Measurements from ENCODE around the gene SORCS2.

Gene SORCS2

DNA sequence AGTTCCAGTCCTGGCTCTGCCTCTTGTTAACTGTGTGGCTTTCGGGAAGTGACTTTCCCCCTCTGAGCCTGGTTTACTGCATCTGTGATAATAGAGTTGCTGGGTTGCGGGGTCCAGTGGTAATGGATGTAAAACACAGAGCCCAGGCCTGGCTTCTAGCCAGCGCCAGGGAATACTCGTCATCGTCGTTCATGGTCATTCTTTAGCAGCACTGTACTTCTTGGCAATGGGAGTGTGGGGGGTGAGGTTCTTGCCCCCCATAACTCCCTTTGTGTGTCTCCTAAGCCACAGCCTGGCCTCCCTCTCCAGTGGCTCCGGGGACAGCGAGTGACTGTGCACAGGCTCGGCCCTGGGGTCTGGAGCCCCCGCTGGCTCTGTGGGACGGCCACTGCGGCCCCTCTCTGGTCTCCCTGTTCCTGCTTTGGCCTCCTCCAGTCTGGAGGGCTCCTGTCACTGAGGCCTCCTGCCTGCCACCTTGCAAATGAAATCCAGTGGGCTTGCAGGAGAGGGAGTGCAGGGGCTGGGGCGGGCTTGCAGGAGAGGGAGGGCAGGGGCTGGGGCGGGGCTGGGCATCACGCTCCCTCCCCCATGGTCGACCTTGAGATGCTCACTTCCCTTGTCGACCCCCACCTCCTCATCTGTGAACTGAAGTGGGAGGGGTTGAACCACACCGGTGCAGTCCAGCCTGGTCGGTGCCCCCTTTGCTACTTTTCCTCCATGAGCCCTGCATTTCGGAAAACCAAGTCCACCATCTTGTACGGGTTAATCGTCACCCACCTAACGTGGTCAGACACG lies 229.2 kb downstream of the SORCS2 start:
- no peak overlapping the region for H3K9ac ChIP-seq (ENCODE audit: low read length)
- H3K36me3 ChIP-seq (ENCODE audit: control insufficient read depth, insufficient read depth, low read length), result no peaks in the 10 kb centered on the region
- H3K9me3 ChIP-seq (ENCODE audit: control insufficient read depth, insufficient read depth, low read depth, low read length), result peaks cover 8% of the 10 kb centered on the region
- H3K4me1 ChIP-seq (ENCODE audit: control insufficient read depth, insufficient read depth, low read length), result peaks cover 4% of the 10 kb centered on the region; the same call in 1 of the 2 replicates
- peaks cover 15% of the 10 kb centered on the region for H3K27me3 ChIP-seq (ENCODE audit: control insufficient read depth, insufficient read depth, low read length)
- H3K27ac ChIP-seq (ENCODE audit: low read depth, low read length), result no peak overlapping the region
- H3K4me3 ChIP-seq (ENCODE audit: low read depth, low read length), result no peak overlapping the region

DNA sequence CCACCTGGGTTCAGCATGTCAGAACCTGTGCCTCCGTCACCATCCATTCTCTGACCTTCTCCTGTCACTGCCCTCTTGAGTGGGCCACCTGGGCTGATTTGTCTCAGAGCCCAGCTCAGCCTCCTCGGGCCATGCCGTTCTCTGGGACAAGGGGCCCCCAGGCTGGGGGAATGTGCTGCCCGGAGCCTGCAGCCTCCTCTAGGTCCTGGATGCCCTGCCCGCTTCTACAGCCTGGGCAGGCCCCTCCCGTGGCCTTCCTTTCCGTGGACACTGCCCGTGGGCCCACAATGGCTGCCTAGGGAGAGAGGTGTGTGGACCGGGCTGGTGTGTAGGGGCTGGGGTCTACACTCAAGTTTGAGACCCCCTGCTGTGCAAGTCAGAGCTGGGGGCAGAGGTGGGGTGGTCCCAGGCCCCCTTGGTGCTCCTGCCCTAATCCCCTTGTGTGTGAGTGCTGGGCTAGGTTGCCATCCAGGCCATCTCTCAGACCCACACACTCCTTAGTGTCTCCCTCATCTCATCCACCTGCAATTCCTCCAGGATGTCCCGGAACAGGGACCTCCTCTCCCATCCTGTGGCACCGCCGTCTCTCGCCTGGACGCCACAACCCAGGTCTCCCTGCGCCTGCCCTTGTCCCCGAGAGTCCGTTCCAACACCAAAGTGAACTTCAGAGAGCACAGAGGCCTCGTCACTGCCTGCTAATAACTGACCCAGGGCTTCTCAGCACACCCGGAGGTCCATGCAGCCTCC lies 230.0 kb downstream of the SORCS2 start:
- Histone ChIP-seq H3K27me3 (ENCODE audit: control insufficient read depth, insufficient read depth, low read length) (peaks cover 9% of the 10 kb centered on the region; the same call in 1 of the 2 replicates), H3K4me3 (ENCODE audit: low read depth, low read length) (no peak overlapping the region), H3K36me3 (ENCODE audit: control insufficient read depth, insufficient read depth, low read length) (no peaks in the 10 kb centered on the region), H3K4me1 (ENCODE audit: control insufficient read depth, insufficient read depth, low read length) (peaks cover 12% of the 10 kb centered on the region), H3K9me3 (ENCODE audit: control insufficient read depth, insufficient read depth, low read depth, low read length) (peaks cover 8% of the 10 kb centered on the region), H3K9ac (ENCODE audit: low read length) (no peak overlapping the region), H3K27ac (ENCODE audit: low read depth, low read length) (no peak overlapping the region)

DNA sequence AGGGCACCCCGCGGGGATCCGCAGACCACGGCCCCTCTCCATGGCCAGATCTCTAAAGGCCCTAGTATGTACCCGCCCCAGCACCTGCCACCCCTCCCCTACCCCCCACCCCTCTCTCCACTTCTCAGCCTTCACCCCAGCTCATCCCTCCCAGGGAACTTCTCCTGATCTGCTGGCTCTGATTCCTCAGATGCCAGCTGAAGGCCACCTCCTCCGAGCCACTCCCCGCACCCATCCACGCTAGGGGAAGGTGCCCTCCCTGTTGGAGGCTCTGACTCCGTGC lies 230.5 kb downstream of the SORCS2 start:
- H3K4me1 ChIP-seq (ENCODE audit: control insufficient read depth, insufficient read depth, low read length), result peaks cover 15% of the 10 kb centered on the region
- H3K27ac ChIP-seq (ENCODE audit: low read depth, low read length), result no peak overlapping the region
- peaks cover 5% of the 10 kb centered on the region; the same call in 1 of the 2 replicates for H3K27me3 ChIP-seq (ENCODE audit: control insufficient read depth, insufficient read depth, low read length)
- no peak overlapping the region for H3K9ac ChIP-seq (ENCODE audit: low read length)
- no peak overlapping the region for H3K4me3 ChIP-seq (ENCODE audit: low read depth, low read length)
- H3K9me3 ChIP-seq (ENCODE audit: control insufficient read depth, insufficient read depth, low read depth, low read length), result peaks cover 8% of the 10 kb centered on the region
- no peaks in the 10 kb centered on the region for H3K36me3 ChIP-seq (ENCODE audit: control insufficient read depth, insufficient read depth, low read length)

DNA sequence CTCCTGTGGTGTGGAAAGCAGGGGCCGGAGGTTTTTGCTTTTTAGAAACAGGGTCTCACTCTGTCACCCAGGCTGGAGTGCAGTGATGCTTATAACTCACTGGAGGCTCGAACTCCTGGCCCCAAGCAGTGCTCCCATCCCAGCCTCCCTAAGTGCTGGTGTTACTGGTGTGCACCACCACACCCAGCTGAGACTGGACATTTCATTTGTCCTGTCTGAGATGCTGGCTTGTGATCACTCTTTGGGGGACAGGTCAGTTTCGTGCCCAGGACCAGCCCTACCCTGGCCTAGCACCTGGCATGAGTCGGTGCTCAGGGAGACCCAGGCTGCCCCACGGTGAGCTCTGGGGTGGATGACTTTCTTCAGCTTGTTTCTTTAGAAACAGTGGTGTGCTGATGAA lies 231.1 kb downstream of the SORCS2 start:
- Histone ChIP-seq H3K4me1 (ENCODE audit: control insufficient read depth, insufficient read depth, low read length) (peaks cover 21% of the 10 kb centered on the region), H3K27me3 (ENCODE audit: control insufficient read depth, insufficient read depth, low read length) (no peaks in the 10 kb centered on the region), H3K36me3 (ENCODE audit: control insufficient read depth, insufficient read depth, low read length) (no peaks in the 10 kb centered on the region), H3K9me3 (ENCODE audit: control insufficient read depth, insufficient read depth, low read depth, low read length) (peaks cover 5% of the 10 kb centered on the region), H3K9ac (ENCODE audit: low read length) (no peak overlapping the region), H3K27ac (ENCODE audit: low read depth, low read length) (no peak overlapping the region), H3K4me3 (ENCODE audit: low read depth, low read length) (no peak overlapping the region)

DNA sequence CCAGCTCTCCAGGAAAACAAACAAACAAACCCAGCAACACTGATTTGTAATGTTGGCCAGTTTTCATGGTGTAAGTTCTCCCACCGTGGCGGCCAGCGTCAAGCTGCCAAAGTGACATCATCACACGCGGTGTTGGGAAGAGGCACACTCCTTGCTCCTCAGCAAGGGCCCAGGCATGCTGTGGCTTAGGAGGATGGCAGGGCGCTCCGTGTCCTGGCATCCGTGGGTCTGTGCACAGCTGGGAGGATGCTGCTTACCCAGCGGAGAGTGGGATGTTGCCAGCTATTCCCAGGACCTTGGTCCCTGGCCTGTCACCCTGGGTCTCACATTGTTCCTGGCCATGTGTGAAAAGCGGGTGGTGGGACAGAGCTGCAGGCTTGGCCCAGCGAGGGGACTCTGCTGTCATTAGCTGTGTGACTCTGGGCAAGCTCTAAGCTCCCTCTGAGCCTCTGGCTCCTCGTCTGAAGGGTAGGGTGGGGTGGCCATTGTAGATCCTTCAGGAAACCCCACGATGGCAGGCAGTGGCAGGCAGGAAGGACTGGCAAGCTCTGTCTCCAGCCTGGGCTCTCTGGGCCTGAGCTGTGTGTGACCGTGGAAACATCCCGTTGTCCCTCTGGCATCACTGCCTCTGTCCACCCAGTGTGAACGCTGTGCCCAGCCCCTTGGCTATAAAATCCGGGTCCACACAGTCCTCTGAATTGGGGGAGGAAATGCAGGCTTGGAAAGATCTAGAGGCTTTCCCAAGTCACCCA lies 231.6 kb downstream of the SORCS2 start:
- no peak overlapping the region for H3K4me3 ChIP-seq (ENCODE audit: low read depth, low read length)
- H3K27ac ChIP-seq (ENCODE audit: low read depth, low read length), result no peak overlapping the region
- no peak overlapping the region for H3K9ac ChIP-seq (ENCODE audit: low read length)
- peaks cover 26% of the 10 kb centered on the region for H3K4me1 ChIP-seq (ENCODE audit: control insufficient read depth, insufficient read depth, low read length)
- H3K9me3 ChIP-seq (ENCODE audit: control insufficient read depth, insufficient read depth, low read depth, low read length), result no peaks in the 10 kb centered on the region
- H3K27me3 ChIP-seq (ENCODE audit: control insufficient read depth, insufficient read depth, low read length), result no peaks in the 10 kb centered on the region
- no peaks in the 10 kb centered on the region for H3K36me3 ChIP-seq (ENCODE audit: control insufficient read depth, insufficient read depth, low read length)

DNA sequence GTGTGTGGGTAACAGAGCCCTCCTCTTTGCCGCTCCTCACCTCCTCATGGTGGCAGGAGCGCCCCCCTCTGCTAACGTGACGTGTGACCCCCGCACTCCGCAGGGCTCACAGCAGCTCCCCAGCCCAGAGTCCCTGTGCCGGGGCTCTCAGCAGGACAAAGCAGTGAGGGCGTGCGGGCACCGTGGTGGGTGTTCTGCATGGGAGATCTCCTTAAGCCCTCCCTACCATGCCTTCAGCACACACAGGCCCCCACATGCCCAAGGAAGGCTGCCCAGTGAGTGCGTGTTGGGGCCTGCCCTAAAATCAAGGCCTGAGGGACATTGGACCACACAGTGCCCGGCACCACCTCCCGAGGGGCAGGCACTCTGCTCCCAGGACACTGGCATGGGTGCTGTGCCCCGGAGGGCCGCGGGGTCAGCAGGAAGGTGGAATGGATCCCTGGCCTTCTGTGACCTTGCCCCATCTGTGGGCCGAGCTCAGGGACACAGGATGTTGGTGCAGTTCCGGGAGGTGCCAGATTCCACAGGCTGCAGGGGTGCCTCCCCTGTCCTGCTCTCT lies 232.3 kb downstream of the SORCS2 start:
- Histone ChIP-seq H3K27ac (ENCODE audit: low read depth, low read length) (no peak overlapping the region), H3K9me3 (ENCODE audit: control insufficient read depth, insufficient read depth, low read depth, low read length) (no peaks in the 10 kb centered on the region), H3K4me3 (ENCODE audit: low read depth, low read length) (no peak overlapping the region), H3K4me1 (ENCODE audit: control insufficient read depth, insufficient read depth, low read length) (peaks cover 33% of the 10 kb centered on the region), H3K9ac (ENCODE audit: low read length) (no peak overlapping the region), H3K27me3 (ENCODE audit: control insufficient read depth, insufficient read depth, low read length) (no peaks in the 10 kb centered on the region), H3K36me3 (ENCODE audit: control insufficient read depth, insufficient read depth, low read length) (no peaks in the 10 kb centered on the region)

DNA sequence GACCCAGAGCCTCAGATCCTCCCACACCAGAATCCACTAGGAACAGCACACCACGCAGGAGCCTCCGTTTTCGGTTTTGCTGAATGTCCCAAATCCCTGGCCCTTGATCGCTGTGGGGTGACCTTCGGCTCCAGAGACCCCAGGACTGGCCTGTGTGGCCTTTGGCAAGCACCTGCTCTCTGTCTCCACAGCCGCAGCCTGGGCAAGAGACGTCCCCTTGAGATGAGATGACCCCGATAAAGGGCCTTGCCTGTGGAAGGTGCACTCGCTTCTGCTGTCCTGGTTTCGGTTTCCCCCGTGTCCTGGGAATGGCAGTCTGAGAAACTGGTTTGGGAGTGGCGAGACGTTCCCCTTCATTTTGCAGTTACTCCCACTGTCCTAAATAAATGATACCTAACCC lies 232.8 kb downstream of the SORCS2 start:
- Histone ChIP-seq H3K9me3 (ENCODE audit: control insufficient read depth, insufficient read depth, low read depth, low read length) (no peaks in the 10 kb centered on the region), H3K9ac (ENCODE audit: low read length) (no peak overlapping the region), H3K27me3 (ENCODE audit: control insufficient read depth, insufficient read depth, low read length) (no peaks in the 10 kb centered on the region), H3K4me3 (ENCODE audit: low read depth, low read length) (no peak overlapping the region), H3K4me1 (ENCODE audit: control insufficient read depth, insufficient read depth, low read length) (peaks cover 38% of the 10 kb centered on the region), H3K27ac (ENCODE audit: low read depth, low read length) (no peak overlapping the region), H3K36me3 (ENCODE audit: control insufficient read depth, insufficient read depth, low read length) (no peaks in the 10 kb centered on the region)

DNA sequence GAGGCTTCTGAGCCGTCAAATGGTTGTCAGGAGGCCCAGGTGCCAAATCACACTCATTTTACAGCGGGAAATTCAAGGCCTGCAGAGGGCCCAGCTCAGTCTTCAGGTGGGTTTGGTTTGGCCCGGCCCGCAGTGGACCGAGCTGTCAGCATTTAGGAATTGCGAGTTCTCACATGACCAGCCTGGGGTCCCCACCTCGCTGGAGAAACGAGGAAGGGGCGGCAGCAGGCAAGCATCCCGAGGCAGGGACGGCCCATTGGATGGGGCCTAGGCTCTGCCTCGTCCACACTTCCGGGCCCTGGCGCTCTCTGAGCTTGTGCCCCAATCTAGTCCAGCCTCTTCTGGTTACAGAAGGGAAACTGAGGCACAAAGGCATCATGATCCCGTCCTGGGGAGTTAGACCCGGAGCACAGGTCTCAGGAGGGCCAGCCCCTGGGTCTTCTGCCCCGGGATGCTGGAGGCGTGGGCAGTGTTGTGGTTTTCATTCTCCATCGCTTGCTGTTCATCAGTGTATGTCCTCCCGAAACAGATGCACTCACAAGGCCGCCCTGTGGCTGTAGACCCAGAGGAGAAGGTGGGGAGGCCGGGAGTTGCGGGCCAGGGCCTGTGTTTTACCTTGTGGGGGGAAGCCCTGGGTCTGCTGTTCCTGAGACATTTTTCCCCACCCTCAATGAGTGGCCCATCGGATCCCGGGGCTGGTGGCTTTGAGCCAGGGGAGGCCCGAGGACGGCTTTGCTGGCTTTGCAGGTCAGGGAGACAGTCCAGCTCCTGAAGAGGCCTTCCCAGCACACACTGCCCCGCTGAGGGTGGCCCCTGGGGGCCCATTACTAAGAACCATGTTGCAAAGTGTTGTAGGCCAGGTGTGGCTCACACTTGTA lies 233.5 kb downstream of the SORCS2 start:
- Histone ChIP-seq H3K27me3 (ENCODE audit: control insufficient read depth, insufficient read depth, low read length) (no peaks in the 10 kb centered on the region), H3K9me3 (ENCODE audit: control insufficient read depth, insufficient read depth, low read depth, low read length) (no peaks in the 10 kb centered on the region), H3K27ac (ENCODE audit: low read depth, low read length) (no peak overlapping the region), H3K36me3 (ENCODE audit: control insufficient read depth, insufficient read depth, low read length) (no peaks in the 10 kb centered on the region), H3K9ac (ENCODE audit: low read length) (no peak overlapping the region), H3K4me3 (ENCODE audit: low read depth, low read length) (no peak overlapping the region), H3K4me1 (ENCODE audit: control insufficient read depth, insufficient read depth, low read length) (peaks cover 45% of the 10 kb centered on the region)

DNA sequence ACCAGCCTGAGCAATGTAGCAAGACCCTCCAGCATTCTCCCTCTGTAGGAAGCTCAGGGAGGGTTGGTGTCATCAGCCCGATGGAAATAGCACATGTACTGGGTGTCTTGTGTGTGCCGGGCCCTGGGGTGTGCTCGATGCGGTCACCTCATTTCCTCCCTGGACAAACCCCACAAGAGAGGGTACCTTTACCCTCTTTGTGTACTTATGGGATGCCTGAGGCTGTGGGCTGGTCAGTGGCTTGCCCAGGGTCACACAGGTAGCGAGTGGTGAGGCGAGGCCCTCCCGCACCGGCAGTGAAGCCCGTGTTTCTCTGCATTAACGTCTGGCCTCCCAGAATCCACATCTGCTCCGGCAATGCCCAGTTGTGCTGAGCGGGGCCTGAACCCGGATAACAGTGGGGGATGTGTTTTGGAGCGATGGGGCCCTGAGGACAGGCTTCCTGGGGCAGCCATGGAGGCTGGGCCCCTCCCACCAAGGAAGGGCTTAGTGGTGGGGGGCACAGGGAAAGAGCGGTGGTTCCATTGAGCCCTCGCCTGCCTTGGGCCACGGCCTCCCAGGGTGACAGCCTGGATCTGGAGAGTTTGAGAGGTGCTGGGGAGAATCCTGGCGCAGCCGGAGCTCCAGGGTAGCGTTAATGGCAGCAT lies 234.3 kb downstream of the SORCS2 start:
- Histone ChIP-seq H3K9me3 (ENCODE audit: control insufficient read depth, insufficient read depth, low read depth, low read length) (no peaks in the 10 kb centered on the region), H3K4me1 (ENCODE audit: control insufficient read depth, insufficient read depth, low read length) (peaks cover 52% of the 10 kb centered on the region), H3K27me3 (ENCODE audit: control insufficient read depth, insufficient read depth, low read length) (no peaks in the 10 kb centered on the region), H3K36me3 (ENCODE audit: control insufficient read depth, insufficient read depth, low read length) (no peaks in the 10 kb centered on the region), H3K9ac (ENCODE audit: low read length) (no peak overlapping the region), H3K27ac (ENCODE audit: low read depth, low read length) (no peak overlapping the region), H3K4me3 (ENCODE audit: low read depth, low read length) (no peak overlapping the region)

DNA sequence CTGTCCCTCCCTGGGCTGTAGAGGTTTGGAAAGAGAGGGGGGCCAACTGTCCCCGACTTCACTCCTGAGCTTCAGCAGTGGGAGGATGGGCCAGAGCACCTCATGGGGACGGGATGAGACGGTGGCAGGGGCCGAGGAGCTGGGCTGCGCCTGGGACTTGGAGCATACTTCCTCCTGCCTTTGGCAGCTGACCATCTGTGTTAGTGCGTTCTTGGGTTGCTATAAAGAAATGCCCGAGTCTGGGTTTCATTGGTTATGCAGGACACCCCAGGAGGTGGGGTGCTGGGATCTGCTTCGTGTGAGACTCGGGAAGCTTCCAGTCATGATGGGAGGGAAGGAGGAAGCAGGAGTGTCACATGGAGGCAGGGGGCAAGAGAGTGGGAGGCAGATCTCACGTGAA lies 235.0 kb downstream of the SORCS2 start:
- Histone ChIP-seq H3K4me3 (ENCODE audit: low read depth, low read length) (no peak overlapping the region), H3K9me3 (ENCODE audit: control insufficient read depth, insufficient read depth, low read depth, low read length) (no peaks in the 10 kb centered on the region), H3K27me3 (ENCODE audit: control insufficient read depth, insufficient read depth, low read length) (no peaks in the 10 kb centered on the region), H3K9ac (ENCODE audit: low read length) (no peak overlapping the region), H3K4me1 (ENCODE audit: control insufficient read depth, insufficient read depth, low read length) (peaks cover 52% of the 10 kb centered on the region), H3K27ac (ENCODE audit: low read depth, low read length) (no peak overlapping the region), H3K36me3 (ENCODE audit: control insufficient read depth, insufficient read depth, low read length) (no peaks in the 10 kb centered on the region)
